Ureter (tissue), 1 donor: ENCODE results near the gene FAM110D. TPM values are rescaled to one million over a fixed set of nuclear protein-coding genes. Genes with fewer than 3 reads are reported as not detected.

ENCODE experiments used
- DNase-seq: peaks from one replicate; pipeline ENCODE4 v3.0.0-alpha.2; 2020; ENCODE audit warnings: low spot score
- total RNA-seq: library from RNA; stranded (reverse); gene quantifications from one replicate; pipeline ENCODE4 v1.2.4, GENCODE V29; 2023
- donor health status: DM: yes; HTN: yes; CAD: no.

The FAM110D gene
- total RNA-seq, 1 donor from 2014 or later, result 7.9 TPM

GRCh38 chr1:26129778-26130177 is 29.1 kb upstream of the FAM110D start:
- peak; percentile 34 for DNase-seq

GRCh38 chr1:26130695-26131094 is 28.2 kb upstream of the FAM110D start:
- peak; percentile 6 for DNase-seq

GRCh38 chr1:26132128-26132833 is 26.6 kb upstream of the FAM110D start:
- peak; percentile 30 for DNase-seq

- peak; percentile 20 for DNase-seq
These were observed 26.1 kb upstream of the FAM110D start for GRCh38 chr1:26132834-26133167.

GRCh38 chr1:26134466-26134865 is 24.4 kb upstream of the FAM110D start:
- peak; percentile 3 for DNase-seq

- DNase-seq, result no peak
These were observed 19.8 kb upstream of the FAM110D start for GRCh38 chr1:26138974-26139558.

GRCh38 chr1:26142159-26142558 is 16.7 kb upstream of the FAM110D start:
- DNase-seq, result peak; percentile 26

- peak; percentile 82 for DNase-seq
These were observed 13.6 kb upstream of the FAM110D start for GRCh38 chr1:26145041-26145959.

GRCh38 chr1:26145960-26146294 is 13.0 kb upstream of the FAM110D start:
- no peak for DNase-seq

GRCh38 chr1:26148887-26149286 is 10.0 kb upstream of the FAM110D start:
- DNase-seq, result no peak

- no peak for DNase-seq
These were observed 4.8 kb upstream of the FAM110D start for GRCh38 chr1:26153966-26154532.

GRCh38 chr1:26154750-26155149 is 4.1 kb upstream of the FAM110D start:
- no peak for DNase-seq

GRCh38 chr1:26155370-26156284 is 3.3 kb upstream of the FAM110D start:
- DNase-seq, result no peak

GRCh38 chr1:26156285-26157038 is 2.4 kb upstream of the FAM110D start:
- no peak for DNase-seq

- DNase-seq, result no peak
These were observed 490 bp upstream of the FAM110D start for GRCh38 chr1:26158271-26158907.

- no peak for DNase-seq
These were observed 812 bp downstream of the FAM110D start for GRCh38 chr1:26159743-26160039.

GRCh38 chr1:26160527-26161414 is 1.9 kb downstream of the FAM110D start:
- DNase-seq, result no peak

- DNase-seq, result no peak
These were observed 2.7 kb downstream of the FAM110D start for GRCh38 chr1:26161415-26162219.
